GM18858 (cell line): ENCODE results near the gene PTGER1.
"Not testable (repeated sequence)": the region's sequence is repeated elsewhere in the genome, so short reads cannot be mapped to it uniquely, and the experiment has no call there.

ENCODE experiments used
- ATAC-seq: cut with Tn5 transposase; IDR thresholded peaks from one replicate; pipeline ENCODE4 v1.9.1; 2021; ENCODE audit not compliant: unreplicated experiment

The PTGER1 gene

GRCh38 chr19:14475251-14476073 is at the start of gene PTGER1:
Gene PTGER1 (minus strand): TSS chr19:14475354. CDS start chr19:14474320, 1,034 bp downstream.
- ATAC-seq, result no peak

DNA sequence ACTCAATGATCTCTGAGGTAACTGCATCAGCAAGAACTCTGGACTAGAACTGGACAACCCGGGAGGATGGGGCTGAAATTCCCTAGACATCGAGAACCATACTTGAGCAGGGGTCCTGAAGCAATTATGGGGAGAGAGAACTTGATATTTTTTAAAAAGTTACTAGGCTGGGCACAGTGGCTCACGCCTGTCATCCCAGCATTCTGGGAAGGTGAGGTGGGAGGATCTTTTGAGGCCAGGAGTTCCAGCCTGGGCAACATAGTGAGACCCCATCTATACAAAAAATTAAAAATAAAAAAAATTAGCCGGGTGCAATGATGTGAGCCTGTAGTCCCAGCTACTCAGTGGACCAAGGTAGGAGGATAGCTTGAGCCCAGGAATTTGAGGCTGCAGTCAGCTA is 45.4 kb upstream of the PTGER1 start:
- no peak for ATAC-seq

DNA sequence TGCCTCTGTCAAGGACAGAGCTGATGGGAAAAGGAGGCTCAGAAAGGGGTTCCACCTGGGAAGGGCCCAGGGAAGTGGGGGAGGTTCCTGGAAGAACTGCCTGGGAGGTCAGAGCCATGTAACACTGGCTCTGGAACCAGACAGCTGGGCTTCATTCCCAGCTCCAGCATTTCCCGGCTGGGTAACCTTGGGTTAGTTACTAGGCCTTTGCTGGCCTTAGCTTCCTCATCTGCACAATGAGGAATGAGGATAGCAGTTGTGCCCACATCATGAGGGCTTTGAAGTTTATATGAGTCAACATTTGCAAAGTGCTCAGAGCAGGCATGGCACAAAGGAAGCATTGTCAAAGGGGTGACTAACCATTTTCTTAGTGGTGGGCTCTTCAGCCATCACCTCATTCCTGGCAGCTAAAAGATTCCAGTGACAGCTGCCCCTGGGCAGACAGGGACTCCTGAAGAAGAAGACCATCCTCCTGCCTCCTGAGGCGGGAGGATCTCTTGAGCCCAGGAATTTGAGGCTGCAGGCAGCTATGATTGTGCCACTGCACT is 44.8 kb upstream of the PTGER1 start:
- ATAC-seq, result no peak

GRCh38 chr19:14519245-14519859 is 44.2 kb upstream of the PTGER1 start:
- ATAC-seq, result no peak

DNA sequence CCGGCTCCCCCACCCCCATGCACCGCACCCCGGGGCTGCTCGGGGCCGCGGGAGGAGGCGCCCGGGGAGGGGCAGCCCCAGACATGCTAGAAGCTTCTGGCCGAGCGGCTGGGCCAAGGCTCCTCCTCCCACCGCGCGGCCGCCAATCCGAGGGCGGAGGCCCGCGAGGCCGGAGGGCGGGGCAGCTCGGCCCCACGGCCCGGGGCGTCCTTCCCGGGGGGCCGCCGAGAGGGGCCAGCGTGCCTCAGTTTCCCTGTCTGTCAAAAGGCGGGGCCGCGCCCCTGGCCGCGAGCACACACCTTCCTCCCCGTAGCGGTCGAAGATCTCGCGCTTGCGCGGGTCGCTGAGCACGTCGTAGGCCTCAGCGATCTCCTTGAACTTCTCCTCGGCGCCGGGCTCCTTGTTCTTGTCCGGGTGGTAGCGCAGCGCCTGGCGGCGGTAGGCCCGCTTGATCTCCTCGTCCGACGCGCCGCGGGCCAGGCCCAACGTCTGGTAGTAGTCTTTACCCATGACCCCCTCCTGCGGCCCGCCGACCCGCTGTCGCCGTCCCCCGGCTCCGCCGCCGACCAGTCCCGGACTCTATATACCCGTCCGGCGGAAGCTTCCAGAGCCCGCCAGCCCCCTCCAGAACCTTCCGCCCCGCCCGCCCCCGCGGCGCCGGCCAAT is 42.8 kb upstream of the PTGER1 start, which contains the start of gene DNAJB1:
TSS of gene DNAJB1 (minus strand) at position 558 of the 666 bp plus-strand sequence. CDS start at position 510, 48 bp downstream.
- peak; percentile 48 for ATAC-seq

DNA sequence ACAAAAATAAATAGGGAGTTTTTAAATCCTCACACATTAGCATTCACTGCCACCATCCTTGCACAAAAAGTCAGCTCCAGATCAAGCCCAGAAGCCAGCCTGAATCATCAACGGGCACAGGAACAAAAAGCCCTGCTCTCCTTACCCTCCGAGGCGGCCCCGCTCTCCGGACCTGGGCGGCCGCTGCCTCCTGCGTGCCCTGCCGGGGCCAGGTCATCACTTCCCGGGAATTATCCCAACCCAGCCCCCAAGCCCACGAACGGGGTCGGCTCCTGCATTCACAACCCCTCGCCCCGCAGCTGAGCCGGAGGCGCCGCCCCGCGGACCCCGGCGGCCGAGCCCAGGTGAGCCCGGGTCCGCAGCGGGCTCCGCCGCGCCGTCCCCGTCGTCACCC is 42.3 kb upstream of the PTGER1 start:
- no peak for ATAC-seq

DNA sequence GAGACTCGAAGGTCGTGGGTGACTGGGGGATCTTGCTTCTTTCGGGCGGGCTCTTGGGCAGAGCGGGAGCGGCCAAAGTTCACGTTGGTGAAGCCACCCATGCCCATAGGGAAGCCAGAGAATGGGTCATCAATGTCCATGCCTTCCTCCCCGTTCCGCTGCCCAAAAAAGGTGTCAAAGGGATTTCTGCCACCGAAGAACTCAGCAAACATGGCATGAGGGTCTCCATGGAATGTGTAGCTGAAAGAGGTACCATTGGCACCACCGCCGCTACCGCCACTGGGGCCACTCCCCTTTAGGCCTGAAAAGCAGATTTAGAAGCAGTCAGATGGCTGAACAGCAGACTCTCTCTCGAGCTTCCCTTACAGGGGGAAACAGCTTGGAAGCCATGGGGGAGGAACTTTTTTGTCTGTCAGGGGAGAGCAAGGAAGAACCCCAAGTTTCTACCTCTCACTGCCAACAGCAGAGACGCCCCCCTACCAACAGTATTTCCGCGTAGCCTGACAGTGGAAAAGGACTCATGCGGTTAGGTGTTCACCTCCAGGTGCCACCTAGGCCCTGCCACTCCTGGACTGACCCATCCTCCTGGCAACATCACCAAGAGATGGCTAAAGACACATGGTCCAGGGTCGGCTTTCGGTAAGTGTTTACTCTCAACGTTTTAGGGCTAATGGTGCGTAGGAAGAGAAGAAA is 41.7 kb upstream of the PTGER1 start:
- ATAC-seq, result no peak

GRCh38 chr19:14516048-14516534 is 40.9 kb upstream of the PTGER1 start:
- ATAC-seq, result no peak

DNA sequence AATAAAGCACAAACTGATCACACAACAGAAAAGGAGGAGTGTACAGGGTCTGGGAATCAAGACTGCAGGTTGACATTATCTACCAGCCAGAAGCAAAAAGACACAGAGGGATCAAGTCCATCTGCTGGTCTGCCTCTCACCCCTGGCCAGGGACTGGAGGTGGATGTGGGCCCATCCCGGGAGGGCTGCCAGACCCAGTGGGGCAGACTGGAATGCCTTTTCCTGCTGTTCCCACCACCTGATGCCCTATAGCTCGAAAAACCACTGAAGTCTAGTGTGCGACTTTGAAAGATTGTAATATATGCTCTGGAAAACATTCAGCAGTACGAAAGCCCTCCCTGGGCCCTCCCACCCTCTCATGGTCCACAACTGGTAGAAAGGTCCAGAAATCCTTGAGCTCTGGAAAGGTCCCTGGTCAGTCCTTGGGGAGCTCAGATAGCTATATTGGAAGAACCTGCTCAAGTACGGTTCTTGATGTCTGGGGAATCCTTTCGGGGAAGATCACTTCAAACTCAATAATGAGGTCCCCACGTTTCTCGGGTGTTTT is 40.4 kb upstream of the PTGER1 start:
- no peak for ATAC-seq

- no peak for ATAC-seq
These were observed 39.2 kb upstream of the PTGER1 start for GRCh38 chr19:14514215-14514863.

DNA sequence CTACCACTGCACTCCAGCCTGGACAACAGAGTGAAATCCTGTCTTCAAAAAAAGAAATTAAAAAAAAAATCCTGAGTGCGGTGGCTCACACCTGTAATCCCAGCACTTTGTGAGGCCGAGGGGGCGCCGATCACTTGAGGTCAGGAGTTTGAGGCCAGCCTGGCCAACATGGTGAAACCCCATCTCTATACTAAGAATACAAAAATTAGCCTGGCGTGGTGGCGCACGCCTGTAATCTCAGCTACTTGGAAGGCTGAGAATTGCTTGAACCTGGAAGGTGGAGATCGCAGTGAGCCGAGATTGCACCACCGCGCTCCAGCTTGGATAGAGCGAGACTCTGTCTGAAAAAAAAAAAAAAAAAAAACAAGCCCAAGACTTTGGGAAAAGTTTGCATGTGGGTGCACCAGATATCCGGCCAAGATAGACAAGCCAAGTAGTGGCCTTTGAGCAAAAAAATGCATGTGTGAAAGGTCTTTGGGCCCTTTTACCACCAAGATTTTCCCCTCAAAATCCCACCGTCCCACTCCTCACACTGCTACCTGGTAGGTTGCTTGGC is 37.3 kb upstream of the PTGER1 start:
- ATAC-seq, result no peak

GRCh38 chr19:14511229-14511593 is 36.1 kb upstream of the PTGER1 start:
- no peak for ATAC-seq

DNA sequence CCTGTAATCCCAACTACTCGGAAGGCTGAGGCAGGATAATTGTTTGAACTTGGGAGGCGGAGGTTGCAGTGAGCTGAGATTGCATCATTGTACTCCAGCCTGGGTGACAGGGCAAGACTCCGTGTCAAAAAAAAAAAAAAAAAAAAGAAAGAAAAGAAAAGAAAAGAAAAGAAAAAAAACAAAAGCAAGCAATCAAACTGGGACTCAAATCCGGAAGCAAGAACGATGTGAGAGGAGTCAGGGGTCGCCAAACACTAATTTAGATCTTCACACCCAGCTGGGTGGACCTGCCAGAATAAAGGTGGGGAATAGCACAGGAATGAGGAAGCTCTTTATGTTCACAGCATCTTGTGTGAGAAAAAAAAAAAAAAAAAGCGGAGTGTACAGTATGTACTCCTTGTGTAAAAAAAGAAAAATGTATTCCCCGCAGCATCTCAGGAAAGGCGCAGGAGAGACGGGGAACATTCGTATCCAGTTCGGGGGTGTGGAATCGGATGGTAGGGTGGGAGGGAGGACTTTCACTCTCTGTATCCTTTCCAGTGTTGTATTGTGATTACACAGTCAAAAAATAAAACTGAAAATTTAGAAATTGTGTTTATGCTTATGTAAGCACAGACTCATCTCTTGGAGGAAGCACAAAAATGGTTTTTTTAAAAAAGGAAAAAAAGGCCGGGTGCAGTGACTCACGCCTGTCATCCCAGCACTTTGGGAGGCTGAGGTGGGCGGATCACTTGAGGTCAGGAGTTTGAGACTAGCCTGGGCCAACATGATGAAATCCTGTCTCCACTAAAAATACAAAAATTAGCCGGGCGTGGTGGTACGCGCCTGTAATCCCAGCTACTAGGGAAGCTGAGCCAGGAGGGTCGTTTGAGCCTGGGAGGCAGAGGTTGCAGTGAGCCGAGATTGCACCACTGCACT is 35.4 kb upstream of the PTGER1 start:
- ATAC-seq, result no peak

- ATAC-seq, result no peak
These were observed 32.8 kb upstream of the PTGER1 start for GRCh38 chr19:14507704-14508542.

GRCh38 chr19:14505488-14506239 is 30.5 kb upstream of the PTGER1 start:
- ATAC-seq, result no peak

- ATAC-seq, result not testable (repeated sequence)
These were observed 29.4 kb upstream of the PTGER1 start for GRCh38 chr19:14504575-14504974.

GRCh38 chr19:14503285-14503684 is 28.1 kb upstream of the PTGER1 start:
- ATAC-seq, result no peak
